RCC 7860 (cell line): ENCODE results near the gene CHKA.

ENCODE experiments used
- DNase-seq: peaks from one replicate; pipeline ENCODE4 v3.0.0-alpha.2; 2015; ENCODE audit warnings: low spot score
- FAIRE-seq: peaks from 2 replicates; lab custom pipeline; 2012; peaks lifted over from hg19 to GRCh38; lab: Jason Lieb, UNC

Gene CHKA

DNA sequence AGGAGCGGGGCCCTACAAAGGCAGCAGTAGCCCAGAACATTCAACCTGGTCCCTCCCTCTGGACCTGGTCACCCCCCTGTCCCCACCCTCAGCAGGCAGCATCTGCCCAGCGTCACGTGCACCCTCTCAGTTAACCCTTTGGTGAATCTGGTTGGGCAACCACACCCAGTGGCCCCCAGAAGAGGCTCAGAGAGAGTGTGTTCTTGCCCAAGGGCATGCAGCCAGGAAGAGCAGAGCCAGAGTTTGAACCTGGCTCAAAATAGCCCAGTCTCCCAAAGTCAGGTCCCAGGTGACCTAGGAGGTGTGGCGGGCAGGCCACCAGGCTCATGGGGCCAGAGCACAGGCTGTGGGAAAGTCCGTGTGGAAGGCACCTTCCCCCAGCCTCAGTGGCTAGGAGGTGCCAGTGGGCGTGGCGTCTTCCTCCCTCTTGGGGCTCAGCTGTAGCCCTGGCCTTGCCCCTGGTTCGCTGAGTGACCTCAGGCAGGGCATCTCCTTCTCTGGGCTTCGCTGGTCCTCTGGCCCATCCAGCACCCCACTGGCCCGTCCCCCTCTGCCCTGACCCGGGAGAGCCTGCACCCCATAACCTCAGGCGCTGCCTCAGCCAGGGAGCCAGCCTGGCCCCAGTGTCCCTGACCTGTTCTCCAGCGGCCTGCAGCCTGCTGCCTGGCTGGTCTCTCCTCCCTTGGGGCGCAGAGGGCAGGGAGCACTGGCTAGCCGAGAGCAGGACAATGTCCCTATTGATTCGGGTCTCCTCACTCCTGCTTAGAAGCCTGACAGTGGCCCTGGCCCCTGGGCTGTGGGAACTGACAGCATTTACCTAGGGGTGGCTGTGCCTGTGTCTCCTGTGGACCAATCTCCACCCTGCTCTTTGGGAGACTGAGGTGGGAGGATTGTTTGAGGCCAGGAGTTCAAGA, 104.0 kb downstream of the CHKA start:
- no peak for FAIRE-seq
- no peak for DNase-seq

- FAIRE-seq (no peak), DNase-seq (no peak)
Observed at GRCh38 chr11:68016161-68016903, 104.9 kb downstream of the CHKA start.

DNA sequence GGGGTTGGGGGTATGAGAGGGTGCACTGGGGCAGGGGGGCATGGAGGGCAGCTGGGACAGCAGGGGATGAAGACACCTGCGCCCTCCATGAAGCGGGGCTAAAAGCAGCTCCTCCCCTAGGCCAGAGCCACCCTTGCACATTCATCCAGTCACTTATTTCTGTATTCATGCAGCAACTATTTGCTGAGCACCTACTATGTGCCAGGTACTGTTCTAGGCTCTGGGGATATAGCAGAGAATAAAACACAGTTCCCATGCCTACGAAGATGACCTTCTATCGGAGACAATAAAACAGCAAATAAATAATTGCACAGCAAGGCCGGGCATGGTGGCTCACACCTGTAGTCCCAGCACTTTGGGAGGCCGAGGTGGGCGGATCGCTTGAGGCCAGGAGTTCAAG, 105.7 kb downstream of the CHKA start:
- no peak for FAIRE-seq
- DNase-seq = no peak

DNA sequence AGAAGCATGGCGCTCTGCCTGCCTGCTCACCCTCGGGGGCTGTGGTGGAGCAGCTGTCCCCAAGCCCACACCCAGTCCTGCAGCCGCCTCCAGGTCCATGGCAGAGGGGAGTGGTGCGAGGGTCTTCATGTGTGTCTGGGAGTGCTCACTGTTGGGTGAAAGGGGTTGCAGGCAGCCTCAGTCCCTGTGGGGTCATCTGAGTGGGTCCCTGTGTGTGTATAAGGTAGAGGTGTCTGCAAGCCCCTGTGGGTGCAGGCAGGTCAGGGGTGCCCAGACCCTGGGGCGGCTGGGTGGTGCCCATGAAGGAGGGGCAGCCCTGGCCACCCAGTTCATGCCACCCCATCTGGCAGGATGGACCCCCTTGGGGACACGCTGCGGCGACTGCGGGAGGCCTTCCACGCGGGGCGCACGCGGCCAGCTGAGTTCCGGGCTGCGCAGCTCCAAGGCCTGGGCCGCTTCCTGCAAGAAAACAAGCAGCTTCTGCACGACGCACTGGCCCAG, 106.2 kb downstream of the CHKA start:
- no peak for FAIRE-seq
- no peak for DNase-seq

- DNase-seq (peak; percentile 92), FAIRE-seq (peak; percentile 72)
Observed at GRCh38 chr11:68014157-68014946, 106.8 kb downstream of the CHKA start.

DNA sequence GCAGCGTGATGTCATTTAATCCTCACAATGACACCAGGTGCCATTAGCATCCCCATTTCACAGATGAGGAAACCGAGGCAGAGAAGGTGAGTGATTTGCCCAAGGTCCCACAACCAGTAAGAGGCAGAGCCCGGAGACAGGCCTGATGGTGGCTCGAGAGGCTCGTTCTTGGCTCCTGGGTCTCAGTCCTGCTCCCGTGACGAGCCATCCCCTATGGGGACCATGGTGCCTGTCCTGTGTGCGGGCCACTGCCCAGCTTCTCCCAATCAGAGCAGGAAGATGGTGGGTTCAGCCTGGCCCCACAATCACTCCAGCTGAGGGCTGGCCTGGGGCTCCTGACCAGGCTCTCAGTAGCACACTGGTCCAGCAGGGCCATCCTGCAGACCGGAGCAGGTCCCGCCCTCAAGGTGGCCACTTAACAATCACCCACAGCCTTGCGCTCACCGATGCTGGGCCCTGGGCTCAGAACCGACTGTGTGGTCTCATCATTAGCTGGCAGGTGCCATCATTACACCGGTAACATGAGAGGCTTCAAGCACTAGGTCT, 107.5 kb downstream of the CHKA start:
- DNase-seq = no peak
- no peak for FAIRE-seq

GRCh38 chr11:68012843-68013610, 108.2 kb downstream of the CHKA start:
- DNase-seq = peak; percentile 98
- peak; percentile 93 for FAIRE-seq

DNA sequence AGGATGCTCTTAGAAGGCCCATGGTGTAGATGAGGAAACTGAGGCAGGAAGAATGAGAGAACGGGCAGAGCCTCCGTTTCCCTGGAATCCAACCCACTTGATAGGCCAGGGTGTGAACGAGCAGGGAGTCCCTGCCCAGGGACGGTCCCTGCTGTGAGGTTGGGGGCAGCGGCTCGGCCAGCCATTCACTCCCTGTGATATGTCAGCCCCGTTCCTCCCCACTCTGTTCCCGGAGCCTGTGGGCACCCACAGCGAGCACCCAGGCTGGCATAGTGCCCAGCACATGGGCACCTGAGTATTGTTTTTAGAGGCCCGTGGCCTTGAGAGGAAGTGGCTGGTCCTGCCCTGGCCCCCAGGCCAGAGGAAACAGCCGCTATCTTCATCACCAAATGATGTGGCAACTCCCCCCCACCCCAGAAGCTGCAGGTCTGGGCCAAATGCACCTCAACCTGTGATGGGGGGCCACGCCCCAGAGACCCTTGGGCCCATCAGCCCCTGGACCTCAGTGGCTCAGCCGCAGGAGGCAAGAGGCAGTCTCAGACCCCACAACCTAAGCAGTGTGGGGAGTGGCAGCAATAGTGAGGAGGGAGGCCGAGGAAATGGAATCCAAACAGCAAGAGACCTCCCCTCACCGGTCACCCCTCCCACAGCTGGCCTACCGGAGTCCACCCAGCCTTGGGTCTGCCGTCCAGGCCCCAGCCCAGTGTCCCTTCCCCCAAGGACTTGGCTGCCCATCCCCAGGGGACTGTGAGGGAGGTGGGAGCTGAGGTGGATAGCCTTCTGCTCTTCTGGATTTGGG, 108.9 kb downstream of the CHKA start:
- FAIRE-seq (no peak), DNase-seq (peak; percentile 71)

DNA sequence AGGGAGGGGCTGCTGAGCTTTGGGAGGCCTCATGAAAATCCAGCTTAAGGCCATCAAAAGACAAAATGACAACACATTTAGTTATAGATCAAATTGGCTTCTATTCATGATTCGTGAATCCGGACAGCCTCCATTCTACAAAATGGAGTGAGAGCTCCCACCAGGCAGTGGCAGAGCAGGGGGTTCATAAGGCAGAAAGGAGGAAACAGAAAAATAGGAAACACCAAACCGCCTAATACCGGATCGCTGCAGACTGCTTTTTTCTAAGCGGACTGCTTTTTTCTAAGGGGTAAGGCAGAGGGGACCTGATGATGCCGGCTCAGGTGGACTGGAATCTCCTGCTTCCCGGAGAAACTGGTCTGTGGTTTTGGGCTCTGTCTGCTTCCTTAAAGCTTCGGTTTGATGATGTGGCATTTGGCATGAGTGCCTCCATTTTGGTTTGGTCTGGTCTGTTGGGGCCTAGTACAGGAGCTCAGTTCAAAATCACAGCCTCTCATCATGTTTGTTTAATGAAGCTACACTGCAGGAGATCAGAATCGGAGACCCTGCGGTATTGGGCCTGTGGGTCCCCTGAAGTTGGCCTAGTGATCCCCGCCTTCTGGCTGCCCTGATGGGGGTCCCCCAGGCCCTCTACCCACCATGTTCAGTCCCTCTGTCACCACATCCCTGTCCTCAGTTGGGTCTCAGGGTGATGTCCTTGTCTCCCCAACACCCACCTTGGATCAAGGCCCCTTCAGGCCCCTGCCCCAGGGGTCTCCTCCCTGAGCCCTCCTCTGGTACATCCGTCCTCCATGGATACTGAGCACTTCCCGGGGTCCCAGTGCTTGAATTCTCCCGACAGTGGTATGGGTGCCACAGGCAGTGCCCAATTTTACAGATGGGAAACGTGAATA, 109.9 kb downstream of the CHKA start:
- FAIRE-seq = no peak
- DNase-seq = peak; percentile 5

DNA sequence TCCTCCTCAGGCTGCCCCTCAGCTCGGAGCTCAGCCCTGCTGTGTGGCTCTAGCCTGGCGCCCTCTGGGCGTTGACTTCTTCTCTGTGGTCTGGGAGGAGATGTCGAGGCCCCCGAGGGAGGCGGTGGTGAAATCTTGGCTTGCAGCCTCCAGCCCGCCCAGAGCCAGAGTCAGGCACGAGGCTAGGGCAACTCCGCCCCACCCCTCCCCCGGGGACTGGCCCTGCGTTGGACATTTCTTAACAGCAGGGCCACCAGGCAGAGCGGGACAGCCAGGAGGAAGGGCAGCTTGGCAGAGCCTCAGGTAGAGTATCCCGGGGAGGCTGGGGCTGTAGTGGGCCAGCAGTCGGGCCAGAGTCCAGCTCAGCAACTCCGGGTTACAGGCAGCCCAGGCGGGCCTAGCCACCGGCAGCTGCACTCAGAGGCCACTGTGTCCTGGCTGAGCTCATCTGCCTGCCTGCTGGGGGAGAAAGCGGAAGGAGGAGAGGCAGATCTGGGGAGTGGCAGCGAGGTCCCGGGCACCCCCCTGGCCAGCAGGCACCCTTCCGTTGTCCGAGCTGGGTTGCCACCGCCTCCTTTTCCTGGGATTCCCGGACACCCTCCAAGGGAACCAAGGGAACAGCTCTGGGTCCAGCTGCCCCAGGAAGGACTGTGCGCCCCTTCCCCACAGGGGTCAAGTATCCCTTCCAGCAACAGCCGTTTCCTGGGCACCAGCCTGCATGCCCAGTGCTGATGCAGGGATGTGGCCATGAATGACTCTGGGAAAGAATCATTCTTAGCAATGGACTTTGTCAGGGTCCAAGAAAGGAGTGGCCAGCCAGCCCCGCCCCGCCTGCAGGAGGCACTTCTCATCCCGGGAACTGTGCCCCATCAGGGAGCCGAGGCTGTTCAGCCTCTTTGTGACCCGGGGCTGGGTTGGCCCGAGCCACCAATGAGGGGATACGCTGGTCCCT, 110.8 kb downstream of the CHKA start, which contains the start of gene ALDH3B1:
Gene ALDH3B1, plus strand, starts transcription at position 238 of the 952 bp plus-strand sequence. CDS start 4,971 bp downstream, outside the sequence.
- FAIRE-seq (peak; percentile 82), DNase-seq (peak; percentile 89)

- DNase-seq (peak; percentile 22), FAIRE-seq (no peak)
Observed at GRCh38 chr11:68009391-68010089, 111.6 kb downstream of the CHKA start.

DNA sequence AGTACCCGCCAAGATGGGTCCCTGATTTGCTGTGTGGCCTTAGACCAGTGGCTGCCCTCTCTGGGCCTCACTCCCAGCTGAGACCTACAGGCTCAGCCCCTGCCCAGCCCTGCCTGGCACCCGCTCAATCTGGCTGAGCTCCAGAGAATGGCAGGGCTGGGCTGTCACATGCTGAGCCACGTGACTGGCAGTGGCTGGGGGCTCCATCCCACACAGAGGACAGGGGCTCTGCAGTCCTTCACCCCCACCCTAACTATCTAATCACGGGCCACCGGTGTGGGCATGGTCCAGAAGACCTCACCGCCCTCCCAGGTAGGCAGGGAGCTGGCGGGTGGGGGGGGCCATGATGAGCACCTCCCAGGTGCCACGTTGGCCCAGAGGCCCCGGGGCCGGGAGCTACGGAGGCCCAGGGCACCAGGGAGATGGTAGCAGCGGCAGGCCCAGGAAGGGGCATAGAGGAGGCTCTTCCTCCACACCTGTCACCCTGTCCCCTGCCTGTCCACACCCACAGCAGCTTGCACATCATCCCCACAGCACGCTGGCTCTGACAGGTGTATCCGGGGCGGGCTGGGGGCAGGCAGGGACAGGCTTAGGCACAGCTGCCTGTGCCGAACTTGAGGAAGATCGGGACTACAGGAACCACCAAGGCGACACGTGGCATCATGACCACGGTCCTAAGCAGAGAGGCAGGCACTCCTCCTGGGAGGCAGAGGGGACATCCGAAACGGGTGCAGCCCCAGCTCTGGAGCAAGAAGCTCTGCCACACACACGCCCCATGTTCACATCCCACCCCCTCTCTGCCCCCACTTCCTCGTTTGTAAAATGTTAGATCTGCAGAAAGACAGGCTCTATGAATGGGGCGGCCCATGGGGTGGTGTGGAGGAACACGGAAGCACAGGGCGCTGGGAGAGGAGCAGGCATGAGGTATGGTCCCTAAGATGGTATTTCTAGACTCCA, 112.5 kb downstream of the CHKA start:
- FAIRE-seq (no peak), DNase-seq (no peak)

- DNase-seq (no peak), FAIRE-seq (no peak)
Observed at GRCh38 chr11:68007498-68008380, 113.4 kb downstream of the CHKA start.

- FAIRE-seq (no peak), DNase-seq (no peak)
Observed at GRCh38 chr11:68006606-68007166, 114.5 kb downstream of the CHKA start.
